ENCODE results near the gene CCDC91.
"Not testable (repeated sequence)": the region's sequence is repeated elsewhere in the genome, so short reads cannot be mapped to it uniquely, and the experiment has no call there.

CCDC91 gene

DNA sequence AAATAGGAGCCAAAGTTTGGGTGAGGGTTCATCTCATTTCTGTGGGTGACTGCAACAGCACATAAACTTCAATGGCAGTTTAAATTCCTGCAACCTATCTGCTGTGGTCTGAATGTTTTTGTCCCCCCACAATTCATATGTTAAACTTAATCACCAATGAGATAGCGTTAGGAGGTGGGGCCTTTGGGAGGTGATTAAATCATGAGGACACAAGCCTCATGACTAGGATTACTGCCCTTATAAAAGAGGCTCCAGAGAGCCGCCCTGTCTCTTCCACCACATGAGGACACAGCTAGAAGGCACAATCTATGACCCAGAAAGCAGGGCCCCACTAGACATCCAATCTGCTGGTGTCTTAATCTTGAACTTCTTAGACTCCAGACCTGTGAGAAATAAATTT is 3.8 kb upstream of the CCDC91 start:
- FAIRE-seq, result no peak

- FAIRE-seq, result no peak
These were observed 404 bp upstream of the CCDC91 start for GRCh38 chr12:28189784-28190320.

- FAIRE-seq, result no peak
These were observed 1.1 kb downstream of the CCDC91 start for GRCh38 chr12:28191051-28192048.

- FAIRE-seq, result no peak
These were observed 1.9 kb downstream of the CCDC91 start for GRCh38 chr12:28192125-28192524.

DNA sequence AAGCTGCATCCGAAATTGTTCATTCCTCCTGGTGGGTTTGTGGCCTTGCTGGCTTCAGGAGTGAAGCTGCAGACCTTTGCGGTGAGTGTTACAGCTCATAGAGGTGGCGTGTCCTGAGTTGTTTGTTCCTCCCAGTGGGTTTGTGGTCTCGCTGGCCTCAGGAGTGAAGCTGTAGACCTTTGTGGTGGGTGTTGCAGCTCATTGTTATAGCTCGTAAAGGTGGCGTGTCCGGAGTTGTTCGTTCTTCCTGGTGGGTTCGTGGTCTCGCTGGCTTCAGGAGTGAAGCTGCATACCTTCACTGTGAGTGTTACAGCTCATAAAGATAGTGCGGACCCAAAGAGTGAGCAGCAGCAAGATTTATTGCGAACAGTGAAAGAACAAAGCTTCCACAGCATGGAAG is 4.4 kb downstream of the CCDC91 start:
- not testable (repeated sequence) for FAIRE-seq

GRCh38 chr12:28201136-28201535 is 10.9 kb downstream of the CCDC91 start:
- FAIRE-seq, result not testable (repeated sequence)

- FAIRE-seq, result no peak
These were observed 12.3 kb downstream of the CCDC91 start for GRCh38 chr12:28202374-28203130.

- no peak for FAIRE-seq
These were observed 19.5 kb downstream of the CCDC91 start for GRCh38 chr12:28209782-28210181.

GRCh38 chr12:28212182-28212581 is 21.9 kb downstream of the CCDC91 start:
- no peak for FAIRE-seq

DNA sequence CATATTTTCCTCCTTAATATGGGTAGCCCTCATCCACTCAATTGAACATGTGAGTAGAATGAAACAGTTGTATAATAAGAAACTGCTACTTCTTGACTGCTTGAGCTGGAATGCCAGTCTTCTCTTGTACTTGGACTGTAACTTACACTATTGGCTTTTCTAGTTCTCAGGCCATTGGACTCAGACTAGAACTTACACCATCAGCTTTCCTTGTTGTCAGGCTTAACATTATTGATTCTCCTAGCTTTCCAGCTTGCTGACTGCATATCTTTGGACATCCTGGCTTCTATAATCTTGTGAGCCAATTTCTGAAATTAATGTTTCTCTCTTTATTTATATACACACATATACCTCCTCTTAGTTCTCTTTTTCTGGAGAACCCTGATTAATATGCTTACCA is 24.8 kb downstream of the CCDC91 start:
- no peak for FAIRE-seq

DNA sequence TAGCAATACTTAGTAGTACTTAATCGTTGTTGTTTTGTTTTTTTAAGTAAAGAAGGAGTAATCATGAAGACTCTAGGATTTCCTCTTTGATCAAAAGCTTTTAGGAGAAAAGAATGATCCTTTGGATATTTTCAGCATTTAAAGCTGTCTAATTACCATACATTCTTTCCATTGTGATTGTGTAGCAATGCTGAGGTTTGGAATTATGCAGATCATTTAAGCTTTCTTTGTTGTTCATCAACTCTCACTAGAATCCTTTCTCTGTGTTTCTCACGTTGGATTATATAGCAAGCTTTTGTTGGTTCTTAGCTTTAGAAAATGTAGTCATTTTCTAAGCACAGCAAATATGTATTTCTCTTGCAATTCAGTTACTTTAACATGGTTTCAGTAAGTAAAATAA is 25.8 kb downstream of the CCDC91 start:
- no peak for FAIRE-seq

- FAIRE-seq, result no peak
These were observed 27.5 kb downstream of the CCDC91 start for GRCh38 chr12:28217805-28218204.

GRCh38 chr12:28218875-28219274 is 28.6 kb downstream of the CCDC91 start:
- FAIRE-seq, result no peak

- FAIRE-seq, result no peak
These were observed 29.6 kb downstream of the CCDC91 start for GRCh38 chr12:28219827-28220226.

GRCh38 chr12:28222081-28222700 is 31.9 kb downstream of the CCDC91 start:
- FAIRE-seq, result no peak

DNA sequence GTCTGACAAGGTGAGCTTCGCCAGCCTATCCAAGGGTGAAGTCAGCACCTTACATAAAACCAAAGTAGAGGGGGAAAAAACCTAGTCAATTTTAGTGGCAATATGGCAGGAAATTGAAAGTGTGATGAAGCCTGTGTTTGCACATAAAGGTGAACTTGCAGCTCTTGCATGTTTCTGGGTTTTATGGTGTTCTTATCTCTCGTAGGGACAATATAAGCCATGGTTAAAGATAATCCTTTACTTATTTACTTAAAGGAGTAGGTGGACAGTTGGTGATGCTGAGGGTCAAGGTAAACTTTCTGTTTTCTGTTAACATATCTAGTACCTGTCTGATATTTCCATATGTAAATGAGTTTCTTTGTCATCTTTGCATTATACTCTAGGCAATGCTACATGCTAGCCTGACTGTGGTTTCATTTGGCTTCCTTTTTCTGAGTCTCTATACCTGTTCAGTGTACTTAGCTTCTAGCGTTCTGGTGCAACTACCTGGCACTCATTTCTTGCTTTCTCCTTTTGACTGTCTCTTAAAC is 32.8 kb downstream of the CCDC91 start:
- FAIRE-seq, result no peak

GRCh38 chr12:28223858-28224257 is 33.6 kb downstream of the CCDC91 start:
- FAIRE-seq, result no peak

GRCh38 chr12:28226705-28227104 is 36.4 kb downstream of the CCDC91 start:
- FAIRE-seq, result no peak

- FAIRE-seq, result no peak
These were observed 37.0 kb downstream of the CCDC91 start for GRCh38 chr12:28227251-28227650.

DNA sequence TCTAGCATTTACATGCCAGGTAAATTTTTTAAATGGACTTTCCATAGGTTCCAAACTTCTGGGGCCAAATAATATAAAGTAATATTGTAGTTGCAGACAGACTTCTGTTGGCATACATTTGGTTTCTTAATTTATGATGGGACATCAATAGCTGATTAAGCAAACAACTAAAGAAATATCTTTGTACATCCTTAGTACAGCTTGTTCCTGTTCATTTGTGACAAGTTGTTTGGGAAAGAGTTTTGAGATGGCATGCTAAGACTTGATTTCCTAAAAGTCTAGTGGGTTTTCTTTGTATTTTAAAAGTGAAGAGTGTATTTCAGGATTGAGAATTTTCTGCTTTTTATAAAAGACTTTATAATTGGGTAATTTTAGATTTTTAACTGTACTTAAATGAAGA is 41.0 kb downstream of the CCDC91 start:
- FAIRE-seq, result no peak

- FAIRE-seq, result no peak
These were observed 42.1 kb downstream of the CCDC91 start for GRCh38 chr12:28232211-28232928.

DNA sequence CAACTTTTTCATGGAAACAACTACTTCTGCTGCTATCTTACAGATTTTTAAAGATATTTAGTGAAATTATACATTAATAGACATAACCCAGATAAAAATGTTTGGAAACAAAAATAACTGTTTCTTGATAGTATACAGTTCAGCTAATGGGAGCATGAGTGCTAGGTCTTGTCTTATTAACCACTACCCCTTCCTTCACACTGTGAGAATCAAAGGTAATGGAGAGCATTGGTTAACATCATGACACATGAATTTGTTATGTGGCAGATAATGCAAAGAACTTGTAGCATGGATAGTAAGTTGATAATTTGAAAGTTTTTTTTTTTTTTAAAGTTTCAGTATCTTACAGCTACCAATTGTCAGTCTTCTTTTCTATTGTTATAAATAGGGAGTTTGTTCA is 44.2 kb downstream of the CCDC91 start:
- no peak for FAIRE-seq

Measured in endometrium (tissue), 2 donors.